IMR-90 (cell line): Measurements from ENCODE around the gene VDAC2. TPM values are rescaled to one million over a fixed set of nuclear protein-coding genes. Genes with fewer than 3 reads are reported as not detected.

Experiments used
- ATAC-seq: fragments of 200-7000 bp; cut with Tn5 transposase; 2 replicates; pipeline ENCODE4 v1.9.1; 2020; ENCODE audit warnings: low read depth, mild to moderate bottlenecking, moderate library complexity
- BruUV-seq: library from RNA; stranded (reverse); fragments of 400-500 nt; replicated peaks from 2 replicates; lab custom pipeline; 2021; lab: Mats Ljungman, UMichigan
- CTCF ChIA-PET: fragments of 300-600 bp; formaldehyde crosslinking; extraction: SDS; loops from one replicate; lab custom pipeline; 2021; ENCODE audit warnings: antibody characterized with exemption; lab: Yijun Ruan, JAX
- POLR2A ChIA-PET: fragments of 300-600 bp; sonication (Branson Sonifier 250); formaldehyde crosslinking; loops from one replicate; lab custom pipeline; 2022; ENCODE audit warnings: antibody characterized with exemption; ENCODE audit not compliant: unreplicated experiment; lab: Charles Lee
- DNase-seq: peaks from one replicate; pipeline ENCODE4 v3.0.0; 2013
- H2AFZ ChIP-seq: replicated peaks from 2 replicates; pipeline ENCODE3; 2013; ENCODE audit warnings: low read length, mild to moderate bottlenecking; ENCODE audit not compliant: poor library complexity
- H2AK5ac ChIP-seq: 2 replicates; pipeline ENCODE4 v1.6.1; 2013; ENCODE audit warnings: low read depth, low read length, inconsistent platforms
- H2AK9ac ChIP-seq: replicated peaks from 2 replicates; pipeline ENCODE3; 2013; ENCODE audit warnings: mild to moderate bottlenecking, low read depth, low read length, moderate library complexity; ENCODE audit not compliant: poor library complexity
- H2BK120ac ChIP-seq: 2 replicates; pipeline ENCODE4 v1.6.1; 2013; ENCODE audit warnings: low read depth, low read length, inconsistent platforms
- H2BK15ac ChIP-seq: 3 replicates; pipeline ENCODE4 v1.6.1; 2013; ENCODE audit warnings: low read depth, low read length, inconsistent platforms
- H2BK20ac ChIP-seq: 2 replicates; pipeline ENCODE4 v1.6.1; 2013; ENCODE audit warnings: low read depth, mild to moderate bottlenecking, inconsistent platforms, low read length, moderate library complexity
- H2BK5ac ChIP-seq: 2 replicates; pipeline ENCODE4 v1.6.1; 2013; ENCODE audit warnings: mild to moderate bottlenecking, low read depth, low read length, inconsistent platforms; ENCODE audit not compliant: poor library complexity, severe bottlenecking
- H3K14ac ChIP-seq: replicated peaks from 2 replicates; pipeline ENCODE4 v1.6.1; 2013; ENCODE audit warnings: low read depth, low read length, inconsistent platforms
- H3K18ac ChIP-seq: 2 replicates; pipeline ENCODE4 v1.6.1; 2013; ENCODE audit warnings: low read depth, low read length, control low read depth
- H3K23ac ChIP-seq: 2 replicates; pipeline ENCODE4 v1.6.1; 2013; ENCODE audit warnings: low read depth, low read length, inconsistent platforms
- H3K27ac ChIP-seq: 2 replicates; pipeline ENCODE4 v1.5.1; 2013; ENCODE audit warnings: mild to moderate bottlenecking, control low read depth, low read length; ENCODE audit not compliant: insufficient read depth
- H3K27me3 ChIP-seq: 2 replicates; pipeline ENCODE4 v1.6.1; 2013; ENCODE audit warnings: low read length; ENCODE audit not compliant: control insufficient read depth, insufficient read depth
- H3K36me3 ChIP-seq: 2 replicates; pipeline ENCODE4 v1.6.1; 2013; ENCODE audit warnings: low read length, mixed read lengths; ENCODE audit not compliant: control insufficient read depth, insufficient read depth
- H3K4ac ChIP-seq: 2 replicates; pipeline ENCODE4 v1.6.1; 2013; ENCODE audit warnings: low read depth, low read length, inconsistent platforms
- H3K4me1 ChIP-seq: 2 replicates; pipeline ENCODE4 v1.6.1; 2013; ENCODE audit warnings: low read length, mixed read lengths; ENCODE audit not compliant: control insufficient read depth, insufficient read depth
- H3K4me2 ChIP-seq: 2 replicates; pipeline ENCODE4 v1.6.1; 2013; ENCODE audit warnings: low read depth, mild to moderate bottlenecking, control low read depth, low read length, moderate library complexity
- H3K4me3 ChIP-seq: 2 replicates; pipeline ENCODE4 v1.5.1; 2013; ENCODE audit warnings: low read depth, mild to moderate bottlenecking, control low read depth, low read length, moderate library complexity; ENCODE audit not compliant: insufficient read depth
- H3K56ac ChIP-seq: 2 replicates; pipeline ENCODE4 v1.6.1; 2013; ENCODE audit warnings: low read length, inconsistent platforms; ENCODE audit not compliant: insufficient read depth; ENCODE audit errors: extremely low read depth
- H3K79me1 ChIP-seq, 2 experiments: 2 replicates each; pipeline ENCODE4 v1.6.1; 2013; ENCODE audit warnings: low read length in 2 of 2, inconsistent platforms in 1 of 2, low read depth in 1 of 2
- H3K9ac ChIP-seq: 2 replicates; pipeline ENCODE4 v1.6.1; 2013; ENCODE audit warnings: low read depth, low read length, control low read depth
- H3K9me1 ChIP-seq: 2 replicates; pipeline ENCODE4 v1.6.1; 2013; ENCODE audit warnings: low read length, inconsistent platforms; ENCODE audit not compliant: insufficient read depth
- H3K9me3 ChIP-seq: 2 replicates; pipeline ENCODE4 v1.6.1; 2013; ENCODE audit warnings: low read length; ENCODE audit not compliant: control insufficient read depth, insufficient read depth
- H4K20me1 ChIP-seq: 2 replicates; pipeline ENCODE4 v1.6.1; 2013; ENCODE audit warnings: low read length, inconsistent platforms; ENCODE audit not compliant: insufficient read depth
- H4K5ac ChIP-seq: 2 replicates; pipeline ENCODE4 v1.6.1; 2013; ENCODE audit warnings: mild to moderate bottlenecking, low read depth, low read length, control low read depth
- H4K8ac ChIP-seq, 2 experiments: 2 replicates each; pipeline ENCODE4 v1.6.1; 2013; ENCODE audit warnings: low read depth in 2 of 2, low read length in 2 of 2, control low read depth in 1 of 2, inconsistent platforms in 1 of 2
- H4K91ac ChIP-seq: 2 replicates; pipeline ENCODE4 v1.6.1; 2013; ENCODE audit warnings: low read depth, low read length, inconsistent platforms; ENCODE audit not compliant: insufficient read depth
- BHLHE40 ChIP-seq: fragments of 150-350 bp; IDR thresholded peaks from 2 replicates; pipeline ENCODE4 v1.6.1; 2016; ENCODE audit warnings: mild to moderate bottlenecking, low read depth, low read length
- CEBPB ChIP-seq: IDR thresholded peaks from 2 replicates; pipeline ENCODE4 v1.6.1; 2012; ENCODE audit warnings: low read depth, low read length, improper control_type of control experiment
- FOS ChIP-seq: fragments of 150-350 bp; IDR thresholded peaks from 2 replicates; pipeline ENCODE4 v1.6.1; 2016; ENCODE audit warnings: low read depth, low read length
- MAFK ChIP-seq: IDR thresholded peaks from 2 replicates; pipeline ENCODE4 v1.6.1; 2012; ENCODE audit warnings: low read depth, low read length, improper control_type of control experiment
- MXI1 ChIP-seq: IDR thresholded peaks from 2 replicates; pipeline ENCODE4 v1.6.1; 2012; ENCODE audit warnings: low read depth, mild to moderate bottlenecking, low read length, moderate library complexity, borderline replicate concordance
- NFE2L2 ChIP-seq: fragments of 150-350 bp; IDR thresholded peaks from 2 replicates; pipeline ENCODE4 v1.6.1; 2016; ENCODE audit warnings: low read depth, mild to moderate bottlenecking, low read length
- RAD21 ChIP-seq: IDR thresholded peaks from 2 replicates; pipeline ENCODE4 v1.6.1; 2012; ENCODE audit warnings: low read length, improper control_type of control experiment
- RFX5 ChIP-seq: IDR thresholded peaks from 2 replicates; pipeline ENCODE4 v1.8.0; 2012; ENCODE audit warnings: low read depth, mild to moderate bottlenecking, low read length, moderate library complexity
- SMC3 ChIP-seq: fragments of 150-350 bp; IDR thresholded peaks from 2 replicates; pipeline ENCODE4 v1.6.1; 2016; ENCODE audit warnings: low read depth, mild to moderate bottlenecking, antibody characterized with exemption, low read length, moderate library complexity
- WGBS, 2 experiments: methylation state at CpG; one replicate each; pipeline versions ENCODE4 v1.1.5 to v1.1.7; 2013; ENCODE audit warnings: missing lambda C conversion rate in 2 of 2; ENCODE audit not compliant: insufficient read length in 1 of 2; ENCODE audit errors: extremely low coverage in 2 of 2; 5-methylcytosine and 5-hydroxymethylcytosine counted together
- dilution Hi-C: fragments of 300-500 bp; cut with HindIII; formaldehyde crosslinking; loops from one replicate; pipeline ENCODE4 v1.14.3; 2018; ENCODE audit warnings: low sequenced_read_pairs; ENCODE audit not compliant: unreplicated experiment
- in situ Hi-C: fragments of 300-500 bp; cut with MboI; formaldehyde crosslinking; loops from 3 replicates; pipeline ENCODE4 v1.14.3; 2019; ENCODE audit warnings: low sequenced_read_pairs, inconsistent platforms, mixed read lengths
- intact Hi-C: fragments of 100-400 bp; cut with micrococcal nuclease; formaldehyde crosslinking; loops from 2 replicates; pipeline ENCODE4 v1.10.0; 2022
- polyA plus RNA-seq, 3 experiments: library from polyadenylated mRNA; depleted of rRNA; stranded (reverse); fragments of >200 nt; gene quantifications; 2 replicates each; pipeline ENCODE4 v1.2.3, GENCODE V29; 2012; ENCODE audit warnings: low replicate concordance in 1 of 3
- total RNA-seq: library from RNA; depleted of rRNA; stranded (reverse); fragments of >200 nt; gene quantifications from 2 replicates; pipeline ENCODE4 v1.2.3, GENCODE V29; 2012
- TF ChIP-seq, protein P1 (sequence below): fragments of 150-350 bp; IDR thresholded peaks from 2 replicates; pipeline ENCODE4 v1.6.1; 2016; ENCODE audit warnings: low read depth, mild to moderate bottlenecking, low read length, moderate library complexity, borderline replicate concordance
- TF ChIP-seq, protein P2 (sequence below): fragments of 150-350 bp; IDR thresholded peaks from 2 replicates; pipeline ENCODE4 v1.6.1; 2017; ENCODE audit warnings: mild to moderate bottlenecking, antibody characterized with exemption, low read length, low read depth

VDAC2 gene
- total and polyA plus RNA-seq, 2 of the 4 experiments (the other 2 are of a cell fraction): 122 to 139 TPM

DNA sequence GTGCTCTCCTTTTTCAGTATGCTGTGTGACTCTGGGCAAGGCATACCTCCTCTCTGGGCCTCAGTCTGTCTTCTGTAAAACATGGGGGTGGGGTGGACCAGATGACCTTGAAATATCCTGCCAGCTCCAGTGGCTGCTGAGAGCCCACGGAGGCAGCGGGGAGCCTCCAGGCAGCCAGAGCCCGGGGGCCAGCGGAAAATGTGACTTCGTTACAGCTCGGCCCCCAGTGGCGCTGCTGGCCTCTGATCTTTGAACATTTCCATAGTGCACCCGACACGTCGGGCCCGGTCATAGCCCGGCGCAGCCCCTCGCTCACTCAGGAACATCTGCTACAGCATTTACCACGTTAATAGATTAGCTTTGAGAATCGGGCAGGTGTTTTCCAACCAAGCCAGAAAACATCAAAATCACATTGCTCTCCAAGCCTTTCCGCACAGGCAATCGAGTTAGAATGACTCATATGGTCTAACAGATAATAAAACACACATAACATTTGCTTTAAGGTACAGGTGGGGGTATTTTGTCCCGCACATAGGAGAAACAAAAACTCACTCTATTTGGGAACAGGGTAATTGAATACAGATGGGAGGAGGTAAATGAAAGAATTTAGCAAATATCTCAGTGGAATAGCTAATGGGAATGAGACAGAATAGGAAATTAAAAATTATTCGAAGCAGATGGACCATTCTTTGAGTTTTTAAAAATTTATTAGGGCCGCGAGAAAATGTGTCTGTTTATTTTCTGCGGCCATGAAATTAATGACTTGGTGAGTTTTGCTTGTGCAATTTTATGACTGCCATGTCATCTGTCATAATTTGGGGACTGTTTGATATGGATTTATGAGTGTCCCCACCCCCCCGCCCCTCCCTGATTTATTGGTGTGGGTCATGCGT lies 51.5 kb downstream of the VDAC2 start:
- CTCF ChIA-PET: no interaction called here
- dilution Hi-C loops (no loop called here), intact Hi-C loops (no loop called here), in situ Hi-C loops (no loop called here)
- H2BK20ac ChIP-seq: no peak overlapping the region
- H3K27me3 ChIP-seq: no peaks in the 10 kb centered on the region
- H3K23ac ChIP-seq: no peak overlapping the region
- peaks cover 7% of the 10 kb centered on the region for H3K9me1 ChIP-seq
- H3K4me3 ChIP-seq: no peak overlapping the region
- no peaks in the 10 kb centered on the region for H4K20me1 ChIP-seq
- H3K9me3 ChIP-seq: peaks cover 4% of the 10 kb centered on the region; the same call in 1 of the 2 replicates
- H3K56ac ChIP-seq: no peak overlapping the region
- H3K9ac ChIP-seq: no peak overlapping the region
- H2AK9ac ChIP-seq: no peak overlapping the region
- H3K4me2 ChIP-seq: no peak overlapping the region
- H3K14ac ChIP-seq: no peak overlapping the region
- WGBS, 2 experiments: 45% methylated on average over 12 of the region's 25 CpGs; no CpG with 5 or more reads in 1 of the 2 experiments
- H2AFZ ChIP-seq: no peak overlapping the region
- ATAC-seq (no peak), DNase-seq (peak; percentile 15)
- H2BK15ac ChIP-seq: no peak overlapping the region
- no peaks in the 10 kb centered on the region for H3K79me1 ChIP-seq
- no peak overlapping the region for H4K8ac ChIP-seq
- H2AK5ac ChIP-seq: no peak overlapping the region
- no peak overlapping the region for H3K18ac ChIP-seq
- no peak overlapping the region for H3K4ac ChIP-seq
- peaks cover 6% of the 10 kb centered on the region for H3K4me1 ChIP-seq
- H3K36me3 ChIP-seq: no peaks in the 10 kb centered on the region
- POLR2A ChIA-PET: no interaction called here
- TF ChIP-seq MAFK (no peak), CEBPB (no peak), SMC3 (no peak), FOS (no peak), NFE2L2 (no peak), MXI1 (no peak), RAD21 (no peak), RFX5 (no peak), BHLHE40 (no peak)
- TF ChIP-seq, protein P1, sequence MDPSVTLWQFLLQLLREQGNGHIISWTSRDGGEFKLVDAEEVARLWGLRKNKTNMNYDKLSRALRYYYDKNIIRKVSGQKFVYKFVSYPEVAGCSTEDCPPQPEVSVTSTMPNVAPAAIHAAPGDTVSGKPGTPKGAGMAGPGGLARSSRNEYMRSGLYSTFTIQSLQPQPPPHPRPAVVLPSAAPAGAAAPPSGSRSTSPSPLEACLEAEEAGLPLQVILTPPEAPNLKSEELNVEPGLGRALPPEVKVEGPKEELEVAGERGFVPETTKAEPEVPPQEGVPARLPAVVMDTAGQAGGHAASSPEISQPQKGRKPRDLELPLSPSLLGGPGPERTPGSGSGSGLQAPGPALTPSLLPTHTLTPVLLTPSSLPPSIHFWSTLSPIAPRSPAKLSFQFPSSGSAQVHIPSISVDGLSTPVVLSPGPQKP: no peak
- TF ChIP-seq, protein P2, sequence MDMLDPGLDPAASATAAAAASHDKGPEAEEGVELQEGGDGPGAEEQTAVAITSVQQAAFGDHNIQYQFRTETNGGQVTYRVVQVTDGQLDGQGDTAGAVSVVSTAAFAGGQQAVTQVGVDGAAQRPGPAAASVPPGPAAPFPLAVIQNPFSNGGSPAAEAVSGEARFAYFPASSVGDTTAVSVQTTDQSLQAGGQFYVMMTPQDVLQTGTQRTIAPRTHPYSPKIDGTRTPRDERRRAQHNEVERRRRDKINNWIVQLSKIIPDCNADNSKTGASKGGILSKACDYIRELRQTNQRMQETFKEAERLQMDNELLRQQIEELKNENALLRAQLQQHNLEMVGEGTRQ: no peak
- no TSS peak for BruUV-seq
- no peak overlapping the region for H4K91ac ChIP-seq
- no peak overlapping the region for H2BK120ac ChIP-seq
- no peak overlapping the region for H3K27ac ChIP-seq
- no peak overlapping the region for H4K5ac ChIP-seq
- no peak overlapping the region for H2BK5ac ChIP-seq
